ENCODE results near the gene IFIT2.
"Not testable (repeated sequence)": the region's sequence is repeated elsewhere in the genome, so short reads cannot be mapped to it uniquely, and the experiment has no call there.

IFIT2 gene

GRCh38 chr10:89327803-89328441 is 26.1 kb downstream of the IFIT2 start, which contains the start of gene IFIT3:
Gene IFIT3, plus strand, starts transcription at chr10:89327997. Its CDS starts 77 bp downstream, at chr10:89328074.
- no peaks in the 10 kb centered on the region for H3K36me3 ChIP-seq (ENCODE audit: insufficient read depth)
- no peak within 1 kb of the TSS for H2AFZ ChIP-seq (ENCODE audit: low read depth)
- H3K27me3 ChIP-seq (ENCODE audit: insufficient read depth, low read depth) = no peaks in the 10 kb centered on the region
- TF ChIP-seq CTCF (conservative IDR thresholded peaks at IDR 0.05; ENCODE audit: low read depth, low read length) = no peak
- no peaks in the 10 kb centered on the region for H3K79me2 ChIP-seq (ENCODE audit: insufficient read depth, low read depth)
- H3K4me1 ChIP-seq (ENCODE audit: low read depth, poor library complexity, severe bottlenecking) = peaks cover 45% of the 10 kb centered on the region
- no peak within 1 kb of the TSS for H3K4me2 ChIP-seq
- no peak within 1 kb of the TSS for H3K4me3 ChIP-seq (IDR thresholded peaks at IDR 0.05; ENCODE audit: insufficient read depth, low read depth, low read length)
- no peak within 1 kb of the TSS for H3K27ac ChIP-seq
- no peak within 1 kb of the TSS for H3K9ac ChIP-seq
- H4K20me1 ChIP-seq (ENCODE audit: insufficient read depth) = no peaks in the 10 kb centered on the region

- no peak overlapping the region for H2AFZ ChIP-seq (ENCODE audit: low read depth)
- no peak overlapping the region for H3K4me3 ChIP-seq (IDR thresholded peaks at IDR 0.05; ENCODE audit: insufficient read depth, low read depth, low read length)
- no peak overlapping the region for H3K9ac ChIP-seq
- TF ChIP-seq CTCF (conservative IDR thresholded peaks at IDR 0.05; ENCODE audit: low read depth, low read length) = no peak
- no peaks in the 10 kb centered on the region for H3K79me2 ChIP-seq (ENCODE audit: insufficient read depth, low read depth)
- H3K36me3 ChIP-seq (ENCODE audit: insufficient read depth) = no peaks in the 10 kb centered on the region
- H3K4me1 ChIP-seq (ENCODE audit: low read depth, poor library complexity, severe bottlenecking) = peaks cover 55% of the 10 kb centered on the region
- no peak overlapping the region for H3K27ac ChIP-seq
- H3K27me3 ChIP-seq (ENCODE audit: insufficient read depth, low read depth) = no peaks in the 10 kb centered on the region
- no peaks in the 10 kb centered on the region for H4K20me1 ChIP-seq (ENCODE audit: insufficient read depth)
- no peak overlapping the region for H3K4me2 ChIP-seq
Observed at GRCh38 chr10:89329151-89329550, 27.3 kb downstream of the IFIT2 start.

GRCh38 chr10:89330014-89330413 is 28.2 kb downstream of the IFIT2 start:
- H3K9ac ChIP-seq; H3K4me3 ChIP-seq (IDR thresholded peaks at IDR 0.05; ENCODE audit: insufficient read depth, low read depth, low read length); H2AFZ ChIP-seq (ENCODE audit: low read depth); H3K27me3 ChIP-seq (ENCODE audit: insufficient read depth, low read depth); H3K79me2 ChIP-seq (ENCODE audit: insufficient read depth, low read depth); H4K20me1 ChIP-seq (ENCODE audit: insufficient read depth); H3K36me3 ChIP-seq (ENCODE audit: insufficient read depth); H3K27ac ChIP-seq: not testable (repeated sequence)
- Histone ChIP-seq H3K4me1 (ENCODE audit: low read depth, poor library complexity, severe bottlenecking) (peaks cover 63% of the 10 kb centered on the region), H3K4me2 (peak overlapping the region; percentile 3)

- no peak overlapping the region for H3K27ac ChIP-seq
- no peaks in the 10 kb centered on the region for H3K79me2 ChIP-seq (ENCODE audit: insufficient read depth, low read depth)
- H3K27me3 ChIP-seq (ENCODE audit: insufficient read depth, low read depth) = no peaks in the 10 kb centered on the region
- no peak overlapping the region for H2AFZ ChIP-seq (ENCODE audit: low read depth)
- H3K9ac ChIP-seq = no peak overlapping the region
- H4K20me1 ChIP-seq (ENCODE audit: insufficient read depth) = no peaks in the 10 kb centered on the region
- TF ChIP-seq CTCF (conservative IDR thresholded peaks at IDR 0.05; ENCODE audit: low read depth, low read length) = no peak
- H3K36me3 ChIP-seq (ENCODE audit: insufficient read depth) = no peaks in the 10 kb centered on the region
- H3K4me2 ChIP-seq = peak overlapping the region; percentile 49
- H3K4me3 ChIP-seq (IDR thresholded peaks at IDR 0.05; ENCODE audit: insufficient read depth, low read depth, low read length) = no peak overlapping the region
- H3K4me1 ChIP-seq (ENCODE audit: low read depth, poor library complexity, severe bottlenecking) = peaks cover 70% of the 10 kb centered on the region
Observed at GRCh38 chr10:89330537-89331212, 28.8 kb downstream of the IFIT2 start.

- H3K9ac ChIP-seq = peak overlapping the region; percentile 58; the same call in 1 of the 2 replicates
- not testable (repeated sequence) for H2AFZ ChIP-seq (ENCODE audit: low read depth); H3K79me2 ChIP-seq (ENCODE audit: insufficient read depth, low read depth); H3K27me3 ChIP-seq (ENCODE audit: insufficient read depth, low read depth); H3K4me3 ChIP-seq (IDR thresholded peaks at IDR 0.05; ENCODE audit: insufficient read depth, low read depth, low read length); H3K36me3 ChIP-seq (ENCODE audit: insufficient read depth); H4K20me1 ChIP-seq (ENCODE audit: insufficient read depth)
- H3K4me1 ChIP-seq (ENCODE audit: low read depth, poor library complexity, severe bottlenecking) = peaks cover 79% of the 10 kb centered on the region
- peak overlapping the region; percentile 49 for H3K4me2 ChIP-seq
- H3K27ac ChIP-seq = peak overlapping the region; percentile 95
Observed at GRCh38 chr10:89331487-89332122, 29.8 kb downstream of the IFIT2 start.
